H9 (cell line): ENCODE measurements around the gene CD300A. TPM values are rescaled to one million over a fixed set of nuclear protein-coding genes. Genes with fewer than 3 reads are reported as not detected.

ENCODE experiments used
- DNase-seq: peaks from one replicate; pipeline ENCODE4 v3.0.0-alpha.2; 2017
- H2AFZ ChIP-seq: one replicate; pipeline ENCODE4 v1.6.1; 2013; ENCODE audit warnings: mild to moderate bottlenecking, low read length, control low read depth, moderate library complexity
- H2AK5ac ChIP-seq: 2 replicates; pipeline ENCODE4 v1.6.1; 2013; ENCODE audit warnings: low read length, control low read depth, mixed read lengths; ENCODE audit not compliant: insufficient read length
- H2BK120ac ChIP-seq: one replicate; pipeline ENCODE4 v1.6.1; 2013; ENCODE audit warnings: low read depth, mild to moderate bottlenecking, low read length, control low read depth, inconsistent platforms; ENCODE audit not compliant: poor library complexity, severe bottlenecking
- H2BK12ac ChIP-seq: 2 replicates; pipeline ENCODE4 v1.6.1; 2013; ENCODE audit warnings: low read length, control low read depth, mixed read lengths, low read depth; ENCODE audit not compliant: insufficient read length
- H2BK15ac ChIP-seq: 2 replicates; pipeline ENCODE4 v1.6.1; 2013; ENCODE audit warnings: low read depth, low read length, control low read depth
- H2BK20ac ChIP-seq: one replicate; pipeline ENCODE4 v1.6.1; 2013; ENCODE audit warnings: low read depth, mild to moderate bottlenecking, low read length, control low read depth, inconsistent platforms; ENCODE audit not compliant: poor library complexity, severe bottlenecking
- H2BK5ac ChIP-seq: 2 replicates; pipeline ENCODE4 v1.6.1; 2013; ENCODE audit warnings: low read length, control low read depth, mixed read lengths; ENCODE audit not compliant: insufficient read length
- H3K14ac ChIP-seq: 2 replicates; pipeline ENCODE4 v1.6.1; 2013; ENCODE audit warnings: low read length, control low read depth; ENCODE audit not compliant: insufficient read depth
- H3K18ac ChIP-seq: 2 replicates; pipeline ENCODE4 v1.6.1; 2013; ENCODE audit warnings: low read depth, mild to moderate bottlenecking, mixed read lengths, low read length, control low read depth; ENCODE audit not compliant: insufficient read length
- H3K23ac ChIP-seq: 2 replicates; pipeline ENCODE4 v1.6.1; 2013; ENCODE audit warnings: low read length, control low read depth, mixed read lengths, low read depth; ENCODE audit not compliant: insufficient read length
- H3K23me2 ChIP-seq: 2 replicates; pipeline ENCODE4 v1.6.1; 2013; ENCODE audit warnings: low read depth, mild to moderate bottlenecking, mixed read lengths, low read length, control low read depth; ENCODE audit not compliant: insufficient read length, poor library complexity, severe bottlenecking
- H3K27ac ChIP-seq: 2 replicates; pipeline ENCODE4 v1.5.1; 2013; ENCODE audit warnings: low read length, control low read depth, mixed read lengths, low read depth; ENCODE audit not compliant: insufficient read length
- H3K27me3 ChIP-seq: 2 replicates; pipeline ENCODE4 v1.6.1; 2013; ENCODE audit warnings: low read length, control low read depth, inconsistent platforms; ENCODE audit not compliant: insufficient read depth
- H3K4ac ChIP-seq: 2 replicates; pipeline ENCODE4 v1.6.1; 2013; ENCODE audit warnings: low read depth, mild to moderate bottlenecking, control low read depth, inconsistent platforms, low read length, moderate library complexity
- H3K4me1 ChIP-seq: 2 replicates; pipeline ENCODE4 v1.6.1; 2013; ENCODE audit warnings: low read length, control low read depth, inconsistent platforms; ENCODE audit not compliant: insufficient read depth
- H3K4me2 ChIP-seq: 2 replicates; pipeline ENCODE4 v1.6.1; 2013; ENCODE audit warnings: low read length, control low read depth, mixed read lengths; ENCODE audit not compliant: insufficient read length, insufficient read depth
- H3K56ac ChIP-seq: 2 replicates; pipeline ENCODE4 v1.6.1; 2013; ENCODE audit warnings: low read depth, mild to moderate bottlenecking, mixed read lengths, low read length, control low read depth; ENCODE audit not compliant: insufficient read length
- H3K79me1 ChIP-seq: 2 replicates; pipeline ENCODE4 v1.6.1; 2013; ENCODE audit warnings: low read depth, mild to moderate bottlenecking, moderate library complexity, low read length, control low read depth, inconsistent platforms; ENCODE audit not compliant: insufficient read depth, poor library complexity, severe bottlenecking
- H3K79me2 ChIP-seq: 2 replicates; pipeline ENCODE4 v1.6.1; 2013; ENCODE audit warnings: low read length, control low read depth, inconsistent platforms; ENCODE audit not compliant: insufficient read depth
- H3K9ac ChIP-seq: 2 replicates; pipeline ENCODE4 v1.6.1; 2013; ENCODE audit warnings: low read length, control low read depth, mixed read lengths; ENCODE audit not compliant: insufficient read length; ENCODE audit errors: extremely low read depth
- H3K9me3 ChIP-seq: one replicate; pipeline ENCODE4 v1.6.1; 2013; ENCODE audit warnings: low read depth, low read length, inconsistent platforms; ENCODE audit not compliant: control insufficient read depth
- H3T11ph ChIP-seq: one replicate; pipeline ENCODE4 v1.6.1; 2013; ENCODE audit warnings: mild to moderate bottlenecking, low read length, control low read depth, inconsistent platforms
- H4K20me1 ChIP-seq: one replicate; pipeline ENCODE4 v1.6.1; 2013; ENCODE audit not compliant: control insufficient read depth, insufficient read length, insufficient read depth
- H4K5ac ChIP-seq: 2 replicates; pipeline ENCODE4 v1.6.1; 2013; ENCODE audit warnings: low read depth, mild to moderate bottlenecking, mixed read lengths, low read length, control low read depth; ENCODE audit not compliant: insufficient read length
- H4K8ac ChIP-seq: replicated peaks from 2 replicates; pipeline ENCODE4 v1.6.1; 2013; ENCODE audit warnings: low read length, control low read depth, mixed read lengths, low read depth; ENCODE audit not compliant: insufficient read length
- H4K91ac ChIP-seq: 2 replicates; pipeline ENCODE4 v1.6.1; 2013; ENCODE audit warnings: low read depth, mild to moderate bottlenecking, moderate library complexity, mixed read lengths, low read length, control low read depth; ENCODE audit not compliant: insufficient read length
- H3K27ac Mint-ChIP-seq, 3 experiments: 2 replicates in 2 of 3; 3 replicates in 1 of 3; pipeline ENCODE4 v1.8.0; 2020 to 2021; ENCODE audit warnings: mixed read lengths in 3 of 3, mild to moderate bottlenecking in 1 of 3, moderate library complexity in 1 of 3
- H3K27me3 Mint-ChIP-seq: 2 replicates; pipeline ENCODE4 v1.8.0; 2021; ENCODE audit warnings: low read depth, mild to moderate bottlenecking, moderate library complexity, mixed read lengths
- H3K36me3 Mint-ChIP-seq, 3 experiments: 2 replicates in 2 of 3; 3 replicates in 1 of 3; pipeline ENCODE4 v1.8.0; 2020 to 2021; ENCODE audit warnings: low read depth in 3 of 3, mixed read lengths in 3 of 3; ENCODE audit not compliant: insufficient read depth in 1 of 3
- H3K4me1 Mint-ChIP-seq, 2 experiments: 2 replicates each; pipeline ENCODE4 v1.8.0; 2020; ENCODE audit warnings: mixed read lengths in 2 of 2
- H3K4me3 Mint-ChIP-seq, 2 experiments: 2 replicates in 1 of 2; 3 replicates in 1 of 2; pipeline ENCODE4 v1.8.0; 2020 to 2021; ENCODE audit warnings: mild to moderate bottlenecking in 2 of 2, mixed read lengths in 2 of 2, moderate library complexity in 1 of 2
- H3K9me3 Mint-ChIP-seq, 2 experiments: 2 replicates in 1 of 2; 3 replicates in 1 of 2; pipeline ENCODE4 v1.8.0; 2020; ENCODE audit warnings: mild to moderate bottlenecking in 2 of 2, mixed read lengths in 2 of 2, moderate library complexity in 1 of 2
- CTCF ChIP-seq: fragments of 200-600 bp; sonication (generic); conservative IDR thresholded peaks from 3 replicates; pipeline ENCODE4 v1.8.0; 2021; ENCODE audit warnings: antibody characterized with exemption, mild to moderate bottlenecking
- WGBS: extraction: QIAGEN DNeasy Blood & Tissue Kit; methylation state at CpG from one replicate; pipeline ENCODE4 v1.1.7; 2013; ENCODE audit warnings: missing lambda C conversion rate, low lambda C conversion rate, mixed read lengths; ENCODE audit not compliant: insufficient read length; ENCODE audit errors: extremely low coverage; 5-methylcytosine and 5-hydroxymethylcytosine counted together
- total RNA-seq: library from RNA; stranded (reverse); gene quantifications from 2 replicates; pipeline ENCODE4 v1.2.1, GENCODE V29; 2021

CD300A gene
- total RNA-seq, 1 experiment from 2014 or later, result not detected

- no peak for TF ChIP-seq CTCF
- Histone ChIP-seq H3K79me2 (no peaks in the 10 kb centered on the region), H2AFZ (no peak overlapping the region), H2BK20ac (no peak overlapping the region), H3K23ac (no peak overlapping the region), H3K9me3 (no peaks in the 10 kb centered on the region), H3K56ac (no peak overlapping the region), H3K18ac (no peak overlapping the region), H4K91ac (no peak overlapping the region), H2BK12ac (no peak overlapping the region), H2BK5ac (no peak overlapping the region), H3K23me2 (peaks cover 6% of the 10 kb centered on the region), H3K27ac (no peak overlapping the region), H3K14ac (no peak overlapping the region; the same call in 1 of the 2 replicates), H3K27me3 (peaks cover 4% of the 10 kb centered on the region; the same call in 1 of the 2 replicates), H3K4me1 (no peaks in the 10 kb centered on the region), H3K79me1 (no peaks in the 10 kb centered on the region), H3K9ac (no peak overlapping the region), H2BK120ac (no peak overlapping the region), H3K4ac (no peak overlapping the region), H2AK5ac (no peak overlapping the region), H4K8ac (no peak overlapping the region), H2BK15ac (no peak overlapping the region), H4K20me1 (no peaks in the 10 kb centered on the region), H3T11ph (no peak overlapping the region), H4K5ac (no peak overlapping the region), H3K4me2 (peak overlapping the region; percentile 76)
- peak overlapping the region in 1 of 2 experiments; percentile 61; a peak in 2 of 5 replicates for H3K4me3 Mint-ChIP-seq
- no peak for DNase-seq
- no CpG with 5 or more reads among the region's 11 CpGs for WGBS
- no peak overlapping the region for H3K27ac Mint-ChIP-seq
- peaks cover 4 to 7% of the 10 kb centered on the region in 2 experiments for H3K4me1 Mint-ChIP-seq
- H3K9me3 Mint-ChIP-seq, result no peaks in the 10 kb centered on the region
- H3K27me3 Mint-ChIP-seq, result peaks cover 8% of the 10 kb centered on the region
- no peaks in the 10 kb centered on the region; a peak in 1 of 7 replicates for H3K36me3 Mint-ChIP-seq
Observed at GRCh38 chr17:74466828-74467184, 372 bp downstream of the CD300A start.
